HUES48 (cell line): ENCODE data around the gene CLEC18C.
"Not testable (repeated sequence)": the region's sequence is repeated elsewhere in the genome, so short reads cannot be mapped to it uniquely, and the experiment has no call there.

Experiments used
- H3K27ac ChIP-seq: one replicate; pipeline ENCODE4 v1.7.0; 2013; ENCODE audit warnings: low read depth, low read length, inconsistent platforms
- H3K27me3 ChIP-seq: 2 replicates; pipeline ENCODE4 v1.6.1; 2013; ENCODE audit warnings: mild to moderate bottlenecking, low read length; ENCODE audit not compliant: control insufficient read depth, insufficient read depth
- H3K36me3 ChIP-seq: 2 replicates; pipeline ENCODE4 v1.6.1; 2013; ENCODE audit warnings: low read length; ENCODE audit not compliant: control insufficient read depth, insufficient read depth
- H3K4me1 ChIP-seq: 2 replicates; pipeline ENCODE4 v1.6.1; 2013; ENCODE audit warnings: mild to moderate bottlenecking, low read length; ENCODE audit not compliant: control insufficient read depth, insufficient read depth
- H3K4me3 ChIP-seq: 2 replicates; pipeline ENCODE4 v1.5.1; 2013; ENCODE audit warnings: mild to moderate bottlenecking, low read depth, low read length
- H3K9ac ChIP-seq: 2 replicates; pipeline ENCODE4 v1.6.1; 2013; ENCODE audit warnings: mild to moderate bottlenecking, low read depth, low read length, moderate library complexity
- H3K9me3 ChIP-seq: 2 replicates; pipeline ENCODE4 v1.6.1; 2013; ENCODE audit warnings: low read length; ENCODE audit not compliant: control insufficient read depth, insufficient read depth

Gene CLEC18C

DNA sequence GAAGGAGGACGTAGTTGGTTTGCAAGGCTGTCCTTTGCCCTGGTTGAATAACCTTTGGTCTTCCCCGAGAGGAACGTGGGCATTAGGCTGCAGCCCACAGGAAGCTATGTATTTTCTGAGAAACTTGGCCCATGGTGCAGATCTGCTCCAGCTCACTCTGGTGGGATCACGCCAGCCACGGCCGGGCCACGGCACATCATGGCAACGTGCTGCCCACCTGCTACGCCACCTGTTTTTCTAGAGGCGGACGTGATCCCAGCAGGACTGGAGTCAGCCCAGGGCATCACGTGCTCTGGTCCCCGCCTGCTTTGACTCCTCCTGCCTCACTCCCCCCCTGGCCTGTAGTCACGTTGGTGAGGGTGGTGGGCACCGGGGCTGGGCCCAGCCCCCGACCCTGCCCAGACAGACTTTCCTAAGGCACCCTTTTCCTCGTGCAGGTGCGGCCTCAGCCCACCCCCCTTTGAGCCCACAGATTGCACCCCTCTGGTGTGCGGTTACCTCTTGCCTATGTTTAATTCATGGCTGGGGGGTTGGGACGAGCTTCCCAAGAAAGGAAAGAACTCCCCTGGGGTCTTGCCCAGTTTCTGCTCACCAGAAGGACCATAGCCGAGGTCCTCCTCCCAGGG, at the start of gene CLEC18C:
Gene CLEC18C (plus strand): TSS at position 576 of the 626 bp plus-strand sequence. CDS start 492 bp downstream, outside the sequence.
- not testable (repeated sequence) for H3K27ac ChIP-seq, H3K4me3 ChIP-seq, H3K36me3 ChIP-seq, H3K4me1 ChIP-seq, H3K9me3 ChIP-seq, H3K9ac ChIP-seq, H3K27me3 ChIP-seq

DNA sequence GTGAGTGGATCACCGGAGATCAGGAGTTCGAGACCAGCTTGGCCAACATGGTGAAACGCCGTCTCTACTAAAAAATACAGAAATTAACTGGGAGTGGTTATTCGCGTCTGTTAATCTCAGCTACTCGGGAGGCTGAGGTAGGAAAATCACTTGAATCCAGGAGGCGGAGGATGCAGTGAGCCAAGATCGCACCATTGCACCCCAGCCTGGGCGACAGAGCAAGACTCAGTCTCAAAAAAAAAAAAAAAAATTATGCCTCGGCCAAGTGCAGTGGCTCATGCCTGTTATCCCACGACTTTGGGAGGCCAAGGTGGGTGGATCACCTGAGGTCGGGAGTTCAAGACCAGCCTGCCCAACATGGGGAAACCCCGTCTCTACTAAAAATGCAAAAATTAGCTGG, 49.8 kb upstream of the CLEC18C start:
- H3K9ac ChIP-seq, H3K4me1 ChIP-seq, H3K9me3 ChIP-seq, H3K27ac ChIP-seq, H3K27me3 ChIP-seq, H3K4me3 ChIP-seq: not testable (repeated sequence)
- peaks cover 63% of the 10 kb centered on the region for H3K36me3 ChIP-seq

GRCh38 chr16:70126226-70126625, 47.4 kb upstream of the CLEC18C start:
- H3K27me3 ChIP-seq, H3K9ac ChIP-seq, H3K4me3 ChIP-seq, H3K9me3 ChIP-seq, H3K4me1 ChIP-seq, H3K27ac ChIP-seq: not testable (repeated sequence)
- H3K36me3 ChIP-seq: peaks cover 77% of the 10 kb centered on the region

DNA sequence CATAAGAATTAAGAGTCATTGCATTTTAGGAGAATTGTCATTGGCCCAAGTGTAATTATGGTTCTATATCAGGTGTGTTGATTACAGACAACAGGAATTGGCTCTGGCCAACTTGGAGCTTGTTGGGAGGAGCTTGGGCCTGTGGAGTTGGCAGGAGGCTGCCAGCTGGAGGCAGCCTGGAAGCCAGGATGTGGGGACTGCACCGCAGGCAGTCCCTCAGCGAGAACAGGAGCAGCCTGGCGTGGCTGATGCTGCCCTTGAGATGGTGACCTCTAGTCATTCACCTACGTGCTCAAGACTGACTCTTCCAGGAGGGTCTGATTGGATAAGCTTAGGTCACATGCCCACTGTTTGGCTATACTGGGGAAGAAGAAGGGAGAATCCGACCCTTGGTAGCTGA, 45.9 kb upstream of the CLEC18C start:
- H3K36me3 ChIP-seq: peaks cover 77% of the 10 kb centered on the region
- not testable (repeated sequence) for H3K4me3 ChIP-seq, H3K9ac ChIP-seq, H3K27me3 ChIP-seq, H3K9me3 ChIP-seq, H3K4me1 ChIP-seq, H3K27ac ChIP-seq

- not testable (repeated sequence) for H3K27ac ChIP-seq, H3K9ac ChIP-seq, H3K4me1 ChIP-seq, H3K27me3 ChIP-seq, H3K9me3 ChIP-seq, H3K4me3 ChIP-seq
- peaks cover 78% of the 10 kb centered on the region for H3K36me3 ChIP-seq
Observed at GRCh38 chr16:70128844-70129243, 44.7 kb upstream of the CLEC18C start.

DNA sequence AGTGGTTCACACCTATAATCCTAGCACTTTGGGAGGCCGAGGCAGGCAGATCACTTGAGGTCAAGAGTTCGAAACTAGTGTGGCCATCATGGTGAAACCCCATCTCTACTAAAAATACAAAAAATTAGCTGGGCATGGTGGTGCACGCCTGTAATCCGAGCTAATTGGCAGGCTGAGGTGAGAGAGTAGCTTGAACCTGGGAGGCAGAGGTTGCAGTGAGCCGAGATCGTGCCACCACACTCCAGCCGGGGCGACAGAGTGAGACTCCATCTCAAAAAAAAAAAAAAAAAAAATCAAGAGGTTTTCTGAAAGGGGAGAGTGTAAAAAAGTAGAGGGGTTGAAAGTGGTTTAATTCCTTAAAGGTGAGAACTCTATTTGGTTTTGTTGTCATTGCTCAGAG, 37.8 kb upstream of the CLEC18C start:
- H3K36me3 ChIP-seq: peaks cover 87% of the 10 kb centered on the region
- not testable (repeated sequence) for H3K27ac ChIP-seq, H3K9ac ChIP-seq, H3K27me3 ChIP-seq, H3K9me3 ChIP-seq, H3K4me1 ChIP-seq, H3K4me3 ChIP-seq

DNA sequence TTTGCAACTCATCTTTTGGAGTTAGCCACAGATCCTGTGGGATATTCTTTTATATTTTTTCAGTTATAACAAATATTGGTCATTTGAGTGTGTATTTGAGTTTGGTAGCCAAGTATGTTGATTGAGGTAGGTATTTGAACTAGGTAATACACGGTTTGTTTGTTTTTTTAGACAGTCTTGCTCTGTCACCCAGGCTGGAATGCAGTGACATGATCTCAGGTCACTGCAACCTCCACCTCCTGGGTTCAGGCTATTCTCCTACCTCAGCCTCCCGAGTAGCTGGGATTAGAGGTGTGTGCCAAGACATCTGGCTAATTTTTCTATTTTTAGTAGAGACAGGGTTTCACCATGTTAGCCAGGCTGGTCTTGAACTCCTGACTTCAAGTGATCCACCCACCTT, 37.0 kb upstream of the CLEC18C start:
- H3K4me1 ChIP-seq, H3K9ac ChIP-seq, H3K27me3 ChIP-seq, H3K27ac ChIP-seq, H3K4me3 ChIP-seq, H3K9me3 ChIP-seq: not testable (repeated sequence)
- H3K36me3 ChIP-seq: peaks cover 89% of the 10 kb centered on the region

DNA sequence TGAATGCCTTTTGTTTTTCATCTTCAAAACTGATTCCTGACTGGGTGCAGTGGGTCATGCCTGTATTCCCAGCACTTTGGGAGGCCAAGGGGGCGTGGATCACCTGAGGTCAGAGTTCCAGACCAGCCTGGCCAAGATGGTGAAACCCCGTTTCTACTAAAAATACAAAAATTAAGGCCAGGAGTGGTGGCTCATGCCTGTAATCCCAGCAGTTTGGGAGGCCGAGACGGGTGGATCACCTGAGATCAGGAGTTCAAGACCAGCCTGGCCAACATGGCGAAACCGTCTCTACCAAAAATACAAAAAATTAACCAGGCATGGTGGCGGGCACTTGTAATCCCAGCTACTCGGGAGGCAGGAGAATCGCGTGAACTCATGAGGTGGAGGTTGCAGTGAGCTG, 30.8 kb upstream of the CLEC18C start:
- not testable (repeated sequence) for H3K27me3 ChIP-seq, H3K4me3 ChIP-seq, H3K27ac ChIP-seq, H3K9me3 ChIP-seq, H3K9ac ChIP-seq, H3K4me1 ChIP-seq
- H3K36me3 ChIP-seq: peaks cover 76% of the 10 kb centered on the region

GRCh38 chr16:70143231-70143895, 30.2 kb upstream of the CLEC18C start:
- not testable (repeated sequence) for H3K27ac ChIP-seq, H3K9ac ChIP-seq, H3K9me3 ChIP-seq, H3K4me1 ChIP-seq, H3K27me3 ChIP-seq, H3K4me3 ChIP-seq
- H3K36me3 ChIP-seq: peaks cover 79% of the 10 kb centered on the region

DNA sequence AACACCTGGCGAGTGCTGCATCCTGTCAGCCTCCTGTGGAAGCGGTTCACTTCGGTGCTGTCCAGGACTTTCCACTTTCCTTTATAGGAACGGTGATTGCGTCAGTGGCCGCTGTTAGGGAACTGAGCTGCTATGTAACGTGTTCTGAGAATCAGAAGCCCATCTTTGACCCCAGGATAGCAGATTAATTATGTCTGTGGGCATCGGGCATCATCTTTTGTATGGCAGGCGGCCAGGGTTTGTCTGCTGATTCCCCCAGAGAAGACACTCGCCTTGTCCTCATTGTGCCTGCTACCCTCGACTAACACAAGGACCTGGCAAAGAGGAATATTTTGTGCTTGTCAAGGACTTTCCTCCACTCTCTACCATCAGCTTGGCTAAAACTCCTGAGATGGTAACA, 25.7 kb upstream of the CLEC18C start:
- peaks cover 80% of the 10 kb centered on the region for H3K36me3 ChIP-seq
- H3K4me1 ChIP-seq, H3K27ac ChIP-seq, H3K9ac ChIP-seq, H3K4me3 ChIP-seq, H3K27me3 ChIP-seq, H3K9me3 ChIP-seq: not testable (repeated sequence)

- not testable (repeated sequence) for H3K4me3 ChIP-seq, H3K27ac ChIP-seq, H3K4me1 ChIP-seq, H3K27me3 ChIP-seq, H3K9me3 ChIP-seq, H3K9ac ChIP-seq
- H3K36me3 ChIP-seq: peaks cover 81% of the 10 kb centered on the region
Observed at GRCh38 chr16:70148453-70148852, 25.1 kb upstream of the CLEC18C start.
